ENCODE measurements around the gene KRT77.

- TF ChIP-seq YY1 (tag by site-specific recombination; IDR thresholded peaks at IDR 0.05): no peak
- no peak for TF ChIP-seq TRIM28 (IDR thresholded peaks at IDR 0.05; ENCODE audit: borderline replicate concordance, low read length)
- no peak for TF ChIP-seq ZNF660 (tag by site-specific recombination; IDR thresholded peaks at IDR 0.05)
- no peak for TF ChIP-seq SP2 (tag by site-specific recombination; IDR thresholded peaks at IDR 0.05)
- TF ChIP-seq ZNF274 (IDR thresholded peaks at IDR 0.05; ENCODE audit: low read length): no peak
- no peak for TF ChIP-seq ZNF274 (tag by site-specific recombination; IDR thresholded peaks at IDR 0.05; ENCODE audit: borderline replicate concordance)
- no peak for TF ChIP-seq TCF7L2 (IDR thresholded peaks at IDR 0.05; ENCODE audit: borderline replicate concordance, low read depth, low read length)
- TF ChIP-seq ZNF670 (tag by site-specific recombination; IDR thresholded peaks at IDR 0.05; ENCODE audit: low read depth): no peak
- TF ChIP-seq BCL11A (tag by site-specific recombination; IDR thresholded peaks at IDR 0.05; ENCODE audit: low read depth): no peak
- no peak for TF ChIP-seq REST (tag by site-specific recombination; IDR thresholded peaks at IDR 0.05)
- TF ChIP-seq CTCF (tag by site-specific recombination; IDR thresholded peaks at IDR 0.05): no peak
- TF ChIP-seq ZNF26 (tag by site-specific recombination; IDR thresholded peaks at IDR 0.05): no peak
- TF ChIP-seq PRDM4 (tag by site-specific recombination; IDR thresholded peaks at IDR 0.05): no peak
- no peak for TF ChIP-seq ZNF19 (tag by site-specific recombination; IDR thresholded peaks at IDR 0.05; ENCODE audit: low read depth)
These were observed 17.9 kb downstream of the KRT77 start for GRCh38 chr12:52685406-52685890.

Measured in HEK293 (cell line).